NB4 (cell line): ENCODE results near the gene C1orf105.

Experiments
- MYC ChIP-seq: IDR thresholded peaks from 2 replicates; pipeline ENCODE4 v1.6.1; 2011; ENCODE audit warnings: low read depth, low read length
- POLR2A ChIP-seq: IDR thresholded peaks from 2 replicates; pipeline ENCODE4 v1.6.1; 2011; ENCODE audit warnings: mild to moderate bottlenecking; ENCODE audit not compliant: insufficient read length; ENCODE audit errors: extremely low read depth
- TF ChIP-seq, protein P1 (sequence below): IDR thresholded peaks from one replicate; pipeline ENCODE4 v1.5.1; 2012; ENCODE audit warnings: low read depth, low read length
- TF ChIP-seq, protein P2 (sequence below): IDR thresholded peaks from 2 replicates; pipeline ENCODE4 v1.6.1; 2011; ENCODE audit warnings: low read depth, low read length

- TF ChIP-seq, protein P1, sequence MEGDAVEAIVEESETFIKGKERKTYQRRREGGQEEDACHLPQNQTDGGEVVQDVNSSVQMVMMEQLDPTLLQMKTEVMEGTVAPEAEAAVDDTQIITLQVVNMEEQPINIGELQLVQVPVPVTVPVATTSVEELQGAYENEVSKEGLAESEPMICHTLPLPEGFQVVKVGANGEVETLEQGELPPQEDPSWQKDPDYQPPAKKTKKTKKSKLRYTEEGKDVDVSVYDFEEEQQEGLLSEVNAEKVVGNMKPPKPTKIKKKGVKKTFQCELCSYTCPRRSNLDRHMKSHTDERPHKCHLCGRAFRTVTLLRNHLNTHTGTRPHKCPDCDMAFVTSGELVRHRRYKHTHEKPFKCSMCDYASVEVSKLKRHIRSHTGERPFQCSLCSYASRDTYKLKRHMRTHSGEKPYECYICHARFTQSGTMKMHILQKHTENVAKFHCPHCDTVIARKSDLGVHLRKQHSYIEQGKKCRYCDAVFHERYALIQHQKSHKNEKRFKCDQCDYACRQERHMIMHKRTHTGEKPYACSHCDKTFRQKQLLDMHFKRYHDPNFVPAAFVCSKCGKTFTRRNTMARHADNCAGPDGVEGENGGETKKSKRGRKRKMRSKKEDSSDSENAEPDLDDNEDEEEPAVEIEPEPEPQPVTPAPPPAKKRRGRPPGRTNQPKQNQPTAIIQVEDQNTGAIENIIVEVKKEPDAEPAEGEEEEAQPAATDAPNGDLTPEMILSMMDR = no peak
- no peak for TF ChIP-seq POLR2A
- no peak for TF ChIP-seq MYC
- TF ChIP-seq, protein P2, sequence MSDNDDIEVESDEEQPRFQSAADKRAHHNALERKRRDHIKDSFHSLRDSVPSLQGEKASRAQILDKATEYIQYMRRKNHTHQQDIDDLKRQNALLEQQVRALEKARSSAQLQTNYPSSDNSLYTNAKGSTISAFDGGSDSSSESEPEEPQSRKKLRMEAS = no peak
Measured at GRCh38 chr1:172487550-172487949, 67.1 kb downstream of the C1orf105 start.
